Neural cell (in vitro differentiated cells): ENCODE measurements around the gene CYB5RL. TPM values are rescaled to one million over a fixed set of nuclear protein-coding genes. Genes with fewer than 3 reads are reported as not detected.

ENCODE experiments used
- H2AFZ ChIP-seq: fragments of 200-600, 300-800 bp; sonication (generic), shearing (Covaris generic); 2 replicates; pipeline ENCODE4 v1.6.0; 2014; ENCODE audit warnings: low read depth, mild to moderate bottlenecking, antibody characterized with exemption, low read length, moderate library complexity
- H3F3A ChIP-seq: fragments of 200-600 bp; shearing (Covaris generic); 2 replicates; pipeline ENCODE4 v1.6.1; 2016; ENCODE audit warnings: mild to moderate bottlenecking, moderate library complexity, mixed read lengths, antibody characterized with exemption, low read length; ENCODE audit not compliant: insufficient read depth, poor library complexity, severe bottlenecking
- H3K27ac ChIP-seq: fragments of 200-600, 300-800 bp; sonication (generic), shearing (Covaris generic); 2 replicates; pipeline ENCODE4 v1.5.1; 2014; ENCODE audit warnings: mild to moderate bottlenecking, low read length, moderate library complexity
- H3K27me3 ChIP-seq: fragments of 300-800, 200-600 bp; sonication (generic), shearing (Covaris generic); 2 replicates; pipeline ENCODE4 v1.6.0; 2014; ENCODE audit warnings: mild to moderate bottlenecking, low read depth, low read length, moderate library complexity; ENCODE audit not compliant: insufficient read depth
- H3K36me3 ChIP-seq: fragments of 300-800, 200-600 bp; sonication (generic), shearing (Covaris generic); 2 replicates; pipeline ENCODE4 v1.5.1; 2014; ENCODE audit warnings: mild to moderate bottlenecking, antibody characterized with exemption, low read length, moderate library complexity; ENCODE audit not compliant: insufficient read depth
- H3K4me2 ChIP-seq: fragments of 300-800, 200-600 bp; sonication (generic), shearing (Covaris generic); 2 replicates; pipeline ENCODE4 v1.6.0; 2014; ENCODE audit warnings: mild to moderate bottlenecking, low read length
- H3K4me3 ChIP-seq: fragments of 300-800, 200-600 bp; sonication (generic), shearing (Covaris generic); 2 replicates; pipeline ENCODE4 v1.5.1; 2014; ENCODE audit warnings: mild to moderate bottlenecking, low read length, moderate library complexity
- H3K79me2 ChIP-seq: fragments of 200-600 bp; shearing (Covaris generic); replicated peaks from 2 replicates; pipeline ENCODE4 v1.6.0; 2014; ENCODE audit warnings: mild to moderate bottlenecking, low read length, moderate library complexity; ENCODE audit not compliant: insufficient read depth
- H3K9ac ChIP-seq: fragments of 300-800, 200-600 bp; sonication (generic), shearing (Covaris generic); 2 replicates; pipeline ENCODE4 v1.6.1; 2016; ENCODE audit warnings: mild to moderate bottlenecking, low read length, mixed read lengths
- H3K9me2 ChIP-seq: fragments of 200-600 bp; shearing (Covaris generic); 2 replicates; pipeline ENCODE4 v1.6.1; 2016; ENCODE audit warnings: mild to moderate bottlenecking, low read length, mixed read lengths; ENCODE audit not compliant: insufficient read depth
- H3K9me3 ChIP-seq: fragments of 200-600, 300-800 bp; sonication (generic), shearing (Covaris generic); 2 replicates; pipeline ENCODE4 v1.6.1; 2016; ENCODE audit warnings: mild to moderate bottlenecking, mixed run types, low read length, moderate library complexity, mixed read lengths
- H4K20me1 ChIP-seq: fragments of 200-600 bp; shearing (Covaris generic); 2 replicates; pipeline ENCODE4 v1.6.1; 2016; ENCODE audit warnings: mild to moderate bottlenecking, mixed run types; ENCODE audit not compliant: insufficient read depth
- EP300 ChIP-seq: fragments of 450-650 bp; conservative IDR thresholded peaks from 2 replicates; pipeline ENCODE4 v1.6.1; 2014; ENCODE audit warnings: antibody characterized with exemption, mild to moderate bottlenecking, moderate library complexity; ENCODE audit not compliant: poor library complexity, severe bottlenecking
- EZH2 ChIP-seq: fragments of 200-600, 300-800 bp; shearing (Covaris generic), sonication (generic); IDR thresholded peaks from 2 replicates; pipeline ENCODE4 v1.6.1; 2014; ENCODE audit warnings: antibody characterized with exemption, low read length, borderline replicate concordance, mild to moderate bottlenecking; ENCODE audit not compliant: insufficient read depth, poor library complexity, severe bottlenecking
- MXI1 ChIP-seq: fragments of 450-650 bp; conservative IDR thresholded peaks from 2 replicates; pipeline ENCODE4 v1.6.1; 2014; ENCODE audit warnings: antibody characterized with exemption, mild to moderate bottlenecking; ENCODE audit not compliant: poor library complexity, severe bottlenecking
- POLR2AphosphoS5 ChIP-seq: IDR thresholded peaks from 2 replicates; pipeline ENCODE4 v1.6.1; 2012
- RAD21 ChIP-seq: fragments of 450-650 bp; conservative IDR thresholded peaks from 2 replicates; pipeline ENCODE4 v1.6.1; 2014; ENCODE audit warnings: antibody characterized with exemption, mild to moderate bottlenecking, moderate library complexity
- SMC3 ChIP-seq: fragments of 450-650 bp; conservative IDR thresholded peaks from 2 replicates; pipeline ENCODE4 v1.6.1; 2014; ENCODE audit warnings: antibody characterized with exemption, mild to moderate bottlenecking, moderate library complexity; ENCODE audit not compliant: poor library complexity
- TAF1 ChIP-seq: IDR thresholded peaks from 2 replicates; pipeline ENCODE4 v1.6.1; 2012; ENCODE audit warnings: low read depth
- polyA plus RNA-seq: library from polyadenylated mRNA; depleted of rRNA; stranded (reverse); fragments of >200 nt; gene quantifications from 2 replicates; pipeline ENCODE4 v1.2.3, GENCODE V29; 2014
- TF ChIP-seq, protein P1 (sequence below): fragments of 450-650 bp; IDR thresholded peaks from 2 replicates; pipeline ENCODE4 v1.5.1; 2014; ENCODE audit warnings: antibody characterized with exemption, mild to moderate bottlenecking, moderate library complexity; ENCODE audit not compliant: poor library complexity, severe bottlenecking
- TF ChIP-seq, protein P2 (sequence below): IDR thresholded peaks from 2 replicates; pipeline ENCODE4 v1.6.1; 2012; ENCODE audit warnings: borderline replicate concordance

The CYB5RL gene
- polyA plus RNA-seq, 1 donor from 2014 or later: 1.6 TPM

DNA sequence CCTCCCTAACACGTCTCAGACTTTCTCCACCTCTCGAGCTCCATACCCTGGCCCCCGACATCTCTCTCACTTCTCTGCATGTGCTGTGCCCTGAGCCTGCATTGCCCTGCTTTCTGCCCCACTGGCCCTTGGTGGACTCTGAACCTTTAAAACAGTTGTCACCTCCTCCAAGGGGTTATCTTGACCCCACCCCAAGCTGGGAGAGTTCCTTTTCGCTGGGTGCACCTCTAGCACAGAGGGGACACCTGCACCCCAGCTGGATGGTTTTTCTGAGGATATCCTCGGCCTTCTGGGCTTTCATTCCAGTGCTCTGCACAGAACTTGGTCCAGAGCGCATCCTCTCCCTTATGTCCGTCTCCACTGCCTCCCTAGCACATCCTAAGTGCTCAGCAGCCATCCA, 42.8 kb downstream of the CYB5RL start:
- Histone ChIP-seq H3K9ac (no peak overlapping the region), H4K20me1 (no peaks in the 10 kb centered on the region), H3K79me2 (no peaks in the 10 kb centered on the region), H3K4me2 (no peak overlapping the region), H3F3A (no peaks in the 10 kb centered on the region), H2AFZ (no peak overlapping the region), H3K36me3 (no peaks in the 10 kb centered on the region), H3K27me3 (no peaks in the 10 kb centered on the region), H3K4me3 (no peak overlapping the region), H3K9me2 (no peaks in the 10 kb centered on the region), H3K27ac (no peak overlapping the region), H3K9me3 (no peaks in the 10 kb centered on the region)
- no peak for TF ChIP-seq SMC3
- no peak for TF ChIP-seq EP300
- TF ChIP-seq POLR2AphosphoS5: no peak
- TF ChIP-seq RAD21: no peak
- no peak for TF ChIP-seq MXI1
- TF ChIP-seq TAF1: no peak
- TF ChIP-seq, protein P1, sequence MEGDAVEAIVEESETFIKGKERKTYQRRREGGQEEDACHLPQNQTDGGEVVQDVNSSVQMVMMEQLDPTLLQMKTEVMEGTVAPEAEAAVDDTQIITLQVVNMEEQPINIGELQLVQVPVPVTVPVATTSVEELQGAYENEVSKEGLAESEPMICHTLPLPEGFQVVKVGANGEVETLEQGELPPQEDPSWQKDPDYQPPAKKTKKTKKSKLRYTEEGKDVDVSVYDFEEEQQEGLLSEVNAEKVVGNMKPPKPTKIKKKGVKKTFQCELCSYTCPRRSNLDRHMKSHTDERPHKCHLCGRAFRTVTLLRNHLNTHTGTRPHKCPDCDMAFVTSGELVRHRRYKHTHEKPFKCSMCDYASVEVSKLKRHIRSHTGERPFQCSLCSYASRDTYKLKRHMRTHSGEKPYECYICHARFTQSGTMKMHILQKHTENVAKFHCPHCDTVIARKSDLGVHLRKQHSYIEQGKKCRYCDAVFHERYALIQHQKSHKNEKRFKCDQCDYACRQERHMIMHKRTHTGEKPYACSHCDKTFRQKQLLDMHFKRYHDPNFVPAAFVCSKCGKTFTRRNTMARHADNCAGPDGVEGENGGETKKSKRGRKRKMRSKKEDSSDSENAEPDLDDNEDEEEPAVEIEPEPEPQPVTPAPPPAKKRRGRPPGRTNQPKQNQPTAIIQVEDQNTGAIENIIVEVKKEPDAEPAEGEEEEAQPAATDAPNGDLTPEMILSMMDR: no peak
- TF ChIP-seq, protein P2, sequence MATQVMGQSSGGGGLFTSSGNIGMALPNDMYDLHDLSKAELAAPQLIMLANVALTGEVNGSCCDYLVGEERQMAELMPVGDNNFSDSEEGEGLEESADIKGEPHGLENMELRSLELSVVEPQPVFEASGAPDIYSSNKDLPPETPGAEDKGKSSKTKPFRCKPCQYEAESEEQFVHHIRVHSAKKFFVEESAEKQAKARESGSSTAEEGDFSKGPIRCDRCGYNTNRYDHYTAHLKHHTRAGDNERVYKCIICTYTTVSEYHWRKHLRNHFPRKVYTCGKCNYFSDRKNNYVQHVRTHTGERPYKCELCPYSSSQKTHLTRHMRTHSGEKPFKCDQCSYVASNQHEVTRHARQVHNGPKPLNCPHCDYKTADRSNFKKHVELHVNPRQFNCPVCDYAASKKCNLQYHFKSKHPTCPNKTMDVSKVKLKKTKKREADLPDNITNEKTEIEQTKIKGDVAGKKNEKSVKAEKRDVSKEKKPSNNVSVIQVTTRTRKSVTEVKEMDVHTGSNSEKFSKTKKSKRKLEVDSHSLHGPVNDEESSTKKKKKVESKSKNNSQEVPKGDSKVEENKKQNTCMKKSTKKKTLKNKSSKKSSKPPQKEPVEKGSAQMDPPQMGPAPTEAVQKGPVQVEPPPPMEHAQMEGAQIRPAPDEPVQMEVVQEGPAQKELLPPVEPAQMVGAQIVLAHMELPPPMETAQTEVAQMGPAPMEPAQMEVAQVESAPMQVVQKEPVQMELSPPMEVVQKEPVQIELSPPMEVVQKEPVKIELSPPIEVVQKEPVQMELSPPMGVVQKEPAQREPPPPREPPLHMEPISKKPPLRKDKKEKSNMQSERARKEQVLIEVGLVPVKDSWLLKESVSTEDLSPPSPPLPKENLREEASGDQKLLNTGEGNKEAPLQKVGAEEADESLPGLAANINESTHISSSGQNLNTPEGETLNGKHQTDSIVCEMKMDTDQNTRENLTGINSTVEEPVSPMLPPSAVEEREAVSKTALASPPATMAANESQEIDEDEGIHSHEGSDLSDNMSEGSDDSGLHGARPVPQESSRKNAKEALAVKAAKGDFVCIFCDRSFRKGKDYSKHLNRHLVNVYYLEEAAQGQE: no peak
- no peak for TF ChIP-seq EZH2

DNA sequence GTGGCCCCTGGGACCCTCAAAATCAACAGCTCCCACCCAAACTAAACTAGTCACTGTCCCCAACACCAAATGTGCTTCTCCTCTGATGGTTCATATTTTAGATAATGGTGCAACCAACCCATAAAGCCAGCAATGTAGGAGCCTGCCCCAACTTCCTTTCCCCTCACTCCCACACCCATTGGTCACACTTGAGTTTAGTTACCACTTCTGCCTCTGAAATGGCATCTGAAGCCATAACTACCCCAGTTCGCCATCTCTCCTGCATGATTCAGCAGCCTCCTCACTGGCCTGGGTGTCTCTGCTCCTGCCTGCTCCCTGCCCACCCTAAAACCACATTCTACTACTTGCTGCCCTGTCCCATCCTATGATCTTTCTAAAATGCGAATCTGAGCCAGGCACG, 43.6 kb downstream of the CYB5RL start:
- no peaks in the 10 kb centered on the region for H3K79me2 ChIP-seq
- no peaks in the 10 kb centered on the region for H3K9me3 ChIP-seq
- no peaks in the 10 kb centered on the region for H4K20me1 ChIP-seq
- no peak for TF ChIP-seq TAF1
- TF ChIP-seq, protein P2: no peak
- TF ChIP-seq RAD21: no peak
- TF ChIP-seq POLR2AphosphoS5: no peak
- no peak for TF ChIP-seq EP300
- TF ChIP-seq MXI1: no peak
- no peak for TF ChIP-seq SMC3
- TF ChIP-seq, protein P1: no peak
- TF ChIP-seq EZH2: no peak
- H3F3A ChIP-seq: no peaks in the 10 kb centered on the region
- no peaks in the 10 kb centered on the region for H3K27me3 ChIP-seq
- no peaks in the 10 kb centered on the region for H3K36me3 ChIP-seq
- H3K9me2 ChIP-seq: no peaks in the 10 kb centered on the region
- no peak overlapping the region for H3K4me2 ChIP-seq
- H3K4me3 ChIP-seq: no peak overlapping the region
- H2AFZ ChIP-seq: no peak overlapping the region
- H3K27ac ChIP-seq: no peak overlapping the region
- no peak overlapping the region for H3K9ac ChIP-seq
